Right cardiac atrium (tissue), 5 donors: ENCODE results near the gene ACSS2. TPM values are rescaled to one million over a fixed set of nuclear protein-coding genes. Genes with fewer than 3 reads are reported as not detected.

Experiments
- ATAC-seq, 2 donors: fragments of 200-7000 bp; cut with Tn5 transposase; one replicate each; pipeline versions ENCODE4 v1.8.0 to v1.9.1; 2020; ENCODE audit warnings: moderate library complexity in 2 of 2, mild to moderate bottlenecking in 1 of 2
- DNase-seq, 3 donors: peaks; one replicate each; pipeline ENCODE4 v3.0.0-alpha.2; 2020
- H3K27ac ChIP-seq: one replicate; pipeline ENCODE4 v1.5.1; 2013; ENCODE audit warnings: mild to moderate bottlenecking, low read length, control low read depth, moderate library complexity
- H3K27me3 ChIP-seq: one replicate; pipeline ENCODE4 v1.6.1; 2013; ENCODE audit not compliant: control insufficient read depth, insufficient read depth
- H3K4me1 ChIP-seq: one replicate; pipeline ENCODE4 v1.6.1; 2013; ENCODE audit warnings: low read length; ENCODE audit not compliant: control insufficient read depth, insufficient read depth
- H3K4me3 ChIP-seq: one replicate; pipeline ENCODE4 v1.5.1; 2013; ENCODE audit warnings: low read length, control low read depth
- H3K9me3 ChIP-seq: one replicate; pipeline ENCODE4 v1.6.1; 2013; ENCODE audit warnings: low read length; ENCODE audit not compliant: control insufficient read depth
- WGBS: extraction: QIAGEN DNeasy Blood & Tissue Kit; methylation state at CpG from one replicate; pipeline ENCODE4 v1.1.7; 2013; 5-methylcytosine and 5-hydroxymethylcytosine counted together
- intact Hi-C, 4 donors: fragments of 100-400 bp; cut with DNase I; formaldehyde crosslinking; loops; one replicate each; pipeline versions ENCODE4 v1.11.0 to v1.14.0; 2022 to 2023
- long read RNA-seq, 4 donors: library from polyadenylated mRNA; unstranded; transcript quantifications; one replicate each; pipeline ENCODE4 v2.0.0, GENCODE V29; 2020 to 2021
- polyA plus RNA-seq: library from polyadenylated mRNA; stranded (reverse); fragments of 200-250 nt; gene quantifications from one replicate; pipeline ENCODE4 v1.2.3, GENCODE V29; 2013
- total RNA-seq, 4 donors: library from RNA; stranded (reverse); fragmentation: NEBNext Ultra II Directional; extraction: Animal tissue kit (Norgen Biotek cat#: 25700); gene quantifications; one replicate each; pipeline ENCODE4 v1.2.1, GENCODE V29; 2021
- donor health status: healthy with polysubstance abuse.
- donor health status: DM: no; HTN: yes; CAD: no.
- donor health status: DM: no; HTN: no; CAD: no.
- donor health status: DM: no; HTN: yes; CAD: no; lungs with severe emphysema.
- donor health status: DM: yes; HTN: yes; CAD: no.

The ACSS2 gene, protein sequence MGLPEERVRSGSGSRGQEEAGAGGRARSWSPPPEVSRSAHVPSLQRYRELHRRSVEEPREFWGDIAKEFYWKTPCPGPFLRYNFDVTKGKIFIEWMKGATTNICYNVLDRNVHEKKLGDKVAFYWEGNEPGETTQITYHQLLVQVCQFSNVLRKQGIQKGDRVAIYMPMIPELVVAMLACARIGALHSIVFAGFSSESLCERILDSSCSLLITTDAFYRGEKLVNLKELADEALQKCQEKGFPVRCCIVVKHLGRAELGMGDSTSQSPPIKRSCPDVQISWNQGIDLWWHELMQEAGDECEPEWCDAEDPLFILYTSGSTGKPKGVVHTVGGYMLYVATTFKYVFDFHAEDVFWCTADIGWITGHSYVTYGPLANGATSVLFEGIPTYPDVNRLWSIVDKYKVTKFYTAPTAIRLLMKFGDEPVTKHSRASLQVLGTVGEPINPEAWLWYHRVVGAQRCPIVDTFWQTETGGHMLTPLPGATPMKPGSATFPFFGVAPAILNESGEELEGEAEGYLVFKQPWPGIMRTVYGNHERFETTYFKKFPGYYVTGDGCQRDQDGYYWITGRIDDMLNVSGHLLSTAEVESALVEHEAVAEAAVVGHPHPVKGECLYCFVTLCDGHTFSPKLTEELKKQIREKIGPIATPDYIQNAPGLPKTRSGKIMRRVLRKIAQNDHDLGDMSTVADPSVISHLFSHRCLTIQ
- total RNA-seq (10 to 100 TPM; 61.8 to 79.8 (median 69.5) TPM), polyA plus RNA-seq (74.6 TPM)
- long read RNA-seq, donor 1, transcript ACSS2-201 (19 exons, 2,925 nt), result major isoform, 66 of 118 reads
- long read RNA-seq, donor 1, transcript ACSS2-202 (18 exons, 3,065 nt), result minor isoform, 19 of 118 reads
- long read RNA-seq, donor 1, partial matches to known transcripts, result 13 of 118 reads
- long read RNA-seq, donor 1, other reads (novel, unspliced or antisense), result 18 of 118 reads
- long read RNA-seq, donor 2, transcript ACSS2-202 (18 exons, 3,065 nt), result minor isoform, 21 of 128 reads
- long read RNA-seq, donor 2, transcript ACSS2-201 (19 exons, 2,925 nt), result major isoform, 78 of 128 reads
- long read RNA-seq, donor 2, partial matches to known transcripts, result 12 of 128 reads
- long read RNA-seq, donor 2, other reads (novel, unspliced or antisense), result 16 of 128 reads
- long read RNA-seq, donor 3, transcript ACSS2-202 (18 exons, 3,065 nt), result minor isoform, 92 of 391 reads
- long read RNA-seq, donor 3, transcript ACSS2-210 (6 exons, 1,527 nt), result minor isoform, 5 of 391 reads
- long read RNA-seq, donor 3, transcript ACSS2-201 (19 exons, 2,925 nt), result major isoform, 193 of 391 reads
- long read RNA-seq, donor 3, partial matches to known transcripts, result 35 of 391 reads
- long read RNA-seq, donor 3, other reads (novel, unspliced or antisense), result 62 of 391 reads
- long read RNA-seq, donor 4, transcript ACSS2-202 (18 exons, 3,065 nt), result minor isoform, 12 of 88 reads
- long read RNA-seq, donor 4, transcript ACSS2-201 (19 exons, 2,925 nt), result major isoform, 54 of 88 reads
- long read RNA-seq, donor 4, partial matches to known transcripts, result 5 of 88 reads
- long read RNA-seq, donor 4, other reads (novel, unspliced or antisense), result 14 of 88 reads

DNA sequence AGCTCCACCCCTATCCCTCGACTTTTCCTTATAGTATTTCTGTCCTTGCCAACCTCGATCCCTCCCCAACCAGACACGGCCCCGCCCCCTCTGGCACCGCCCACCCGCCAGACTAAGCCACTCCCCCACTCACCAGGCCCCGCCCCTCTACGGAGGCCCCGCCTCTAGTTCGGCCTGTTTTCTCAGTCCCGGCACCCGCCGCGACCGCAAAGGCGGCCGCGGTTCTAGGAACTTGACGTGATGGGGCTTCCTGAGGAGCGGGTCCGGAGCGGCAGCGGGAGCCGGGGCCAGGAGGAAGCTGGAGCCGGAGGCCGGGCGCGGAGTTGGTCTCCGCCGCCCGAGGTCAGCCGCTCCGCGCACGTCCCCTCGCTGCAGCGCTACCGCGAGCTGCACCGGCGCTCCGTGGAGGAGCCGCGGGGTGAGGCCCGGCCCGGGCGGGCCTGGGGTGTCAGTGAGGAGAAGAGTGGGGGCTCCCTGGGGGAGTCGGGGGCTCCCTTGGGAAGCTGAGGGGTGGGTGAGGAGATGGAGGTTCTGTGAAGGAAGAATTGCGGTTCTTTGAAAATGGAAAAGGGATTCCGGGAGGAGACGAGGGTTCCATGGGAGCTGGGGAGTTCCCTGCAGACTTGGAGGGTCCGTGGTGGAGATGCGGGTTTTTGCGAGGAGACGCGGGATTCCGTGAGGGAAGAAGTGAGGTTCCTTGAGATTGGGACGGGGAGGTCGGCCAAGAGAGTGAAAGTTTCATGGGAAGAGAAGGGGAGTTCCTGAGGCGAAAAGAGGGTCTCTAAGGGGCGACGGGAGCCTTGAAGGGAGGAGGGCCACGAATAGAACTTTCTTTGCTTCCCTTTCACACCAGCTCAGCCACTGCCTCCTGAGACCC, at the start of gene ACSS2:
TSS of gene ACSS2 (plus strand) at position 207 of the 877 bp plus-strand sequence. CDS start at position 241, 34 bp downstream.
- Histone ChIP-seq H3K27me3 (no peaks in the 10 kb centered on the region), H3K27ac (peak within 1 kb of the TSS; percentile 90), H3K4me3 (peak within 1 kb of the TSS; percentile 82), H3K9me3 (no peaks in the 10 kb centered on the region), H3K4me1 (peaks cover 5% of the 10 kb centered on the region)
- DNase-seq (peak in 2 of 3 donors; percentile 99 to 100), ATAC-seq (peak; percentile 34 to 50)
- intact Hi-C loops, result no loop called here
- under 1% methylated on average over 63 of the region's 63 CpGs for WGBS

DNA sequence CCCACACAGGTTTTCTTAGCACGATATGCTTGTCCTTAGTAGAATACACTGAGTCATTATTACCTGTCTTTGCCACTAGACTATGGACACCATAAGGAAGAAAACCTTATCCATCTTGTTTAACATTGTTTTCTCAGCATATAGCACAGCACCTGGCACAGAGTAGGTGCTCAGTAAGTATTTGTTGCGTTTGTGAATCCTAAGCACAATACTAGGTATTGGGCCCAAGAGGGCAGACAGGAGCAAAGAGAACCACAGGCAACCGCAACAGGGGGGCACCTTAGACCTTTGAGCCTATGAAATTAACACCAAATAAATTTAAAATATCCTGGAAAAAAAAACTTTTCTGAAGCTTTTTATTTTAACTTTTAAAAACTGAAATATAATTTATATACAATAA, 47.2 kb upstream of the ACSS2 start:
- 73% methylated on average over 3 of the region's 3 CpGs for WGBS
- ATAC-seq (no peak), DNase-seq (no peak)
- H3K9me3 ChIP-seq, result no peaks in the 10 kb centered on the region
- H3K27ac ChIP-seq, result no peak overlapping the region
- H3K27me3 ChIP-seq, result no peaks in the 10 kb centered on the region
- intact Hi-C loops, result no loop called here
- no peaks in the 10 kb centered on the region for H3K4me1 ChIP-seq
- no peak overlapping the region for H3K4me3 ChIP-seq

DNA sequence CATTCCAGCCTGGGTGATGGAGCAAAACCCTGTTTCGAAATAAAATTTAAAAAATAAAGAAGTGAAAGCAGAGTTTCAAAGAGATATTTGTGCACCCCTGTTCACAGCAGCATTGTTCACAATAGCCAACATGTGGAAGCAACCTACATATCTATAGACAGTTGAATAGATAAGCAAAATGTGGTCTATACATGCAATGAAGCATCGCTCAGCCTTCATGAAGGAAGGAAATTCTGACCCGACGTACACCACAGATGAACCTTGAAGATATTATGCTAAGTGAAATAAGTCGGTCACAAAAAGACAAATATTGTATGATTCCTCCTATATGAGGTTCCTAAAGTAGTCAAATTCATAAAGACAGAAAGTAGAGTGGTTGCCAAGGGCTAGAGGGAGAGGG, 44.5 kb upstream of the ACSS2 start:
- H3K27ac ChIP-seq, result no peak overlapping the region
- H3K4me1 ChIP-seq, result no peaks in the 10 kb centered on the region
- no peak for DNase-seq
- H3K27me3 ChIP-seq, result no peaks in the 10 kb centered on the region
- no peak overlapping the region for H3K4me3 ChIP-seq
- intact Hi-C loops, result no loop called here
- no peak for ATAC-seq
- H3K9me3 ChIP-seq, result no peaks in the 10 kb centered on the region
- WGBS, result 65% methylated on average over 5 of the region's 5 CpGs

DNA sequence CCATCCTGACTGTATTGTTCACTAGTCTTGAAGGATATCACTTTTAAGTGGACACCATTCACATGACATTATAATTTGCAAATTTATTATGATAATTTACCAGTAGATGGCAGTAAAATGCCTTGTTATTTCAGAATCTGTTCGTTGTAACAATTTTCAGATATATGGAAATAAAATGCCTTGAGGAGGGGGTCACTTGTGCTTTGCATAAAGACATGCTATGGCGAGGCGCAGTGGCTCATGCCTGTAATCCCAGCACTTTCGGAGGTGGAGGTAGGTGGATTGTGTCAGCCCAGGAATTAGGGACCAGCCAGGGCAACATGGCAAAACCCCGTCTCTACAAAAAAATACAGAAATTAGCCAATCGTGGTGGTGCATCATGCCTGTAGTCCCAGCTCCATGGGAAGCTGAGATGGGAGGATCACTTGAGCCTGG, 41.9 kb upstream of the ACSS2 start:
- Histone ChIP-seq H3K9me3 (no peaks in the 10 kb centered on the region), H3K4me1 (no peaks in the 10 kb centered on the region), H3K4me3 (no peak overlapping the region), H3K27ac (no peak overlapping the region), H3K27me3 (no peaks in the 10 kb centered on the region)
- intact Hi-C loops, result no loop called here
- ATAC-seq (no peak), DNase-seq (no peak)
- 48% methylated on average over 6 of the region's 6 CpGs for WGBS

DNA sequence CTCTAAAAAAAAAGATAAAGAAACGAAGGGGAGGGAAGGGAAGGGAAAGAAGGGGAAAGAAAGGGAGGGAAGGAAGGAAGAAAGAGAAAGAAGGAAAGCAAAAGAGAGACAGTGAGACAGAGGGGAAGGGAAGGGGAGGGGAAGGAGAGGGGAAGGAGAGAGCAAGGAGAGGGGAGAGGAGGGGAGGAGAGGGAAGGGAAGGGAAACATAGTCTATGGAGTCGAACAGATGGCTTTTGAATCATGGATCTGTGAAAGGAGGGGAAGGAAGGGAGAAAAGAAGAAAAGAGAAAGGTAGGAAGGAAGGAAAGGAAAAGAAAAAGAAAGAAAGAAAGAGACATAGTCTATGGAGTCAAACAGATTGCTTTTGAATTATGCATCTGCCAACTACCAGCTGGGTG, 34.3 kb upstream of the ACSS2 start:
- ATAC-seq, result no peak
- DNase-seq, result no peak
- no peaks in the 10 kb centered on the region for H3K27me3 ChIP-seq
- H3K27ac ChIP-seq, result no peak overlapping the region
- WGBS, result 46% methylated on average over 2 of the region's 2 CpGs
- intact Hi-C loops, result loop anchor here in 1 of 4 donors (10.0 kb wide), 2 partner anchors 363 to 433 kb away; partner anchors contain the start of gene MMP24OS
- H3K4me3 ChIP-seq, result no peak overlapping the region
- H3K9me3 ChIP-seq, result no peaks in the 10 kb centered on the region
- no peaks in the 10 kb centered on the region for H3K4me1 ChIP-seq

DNA sequence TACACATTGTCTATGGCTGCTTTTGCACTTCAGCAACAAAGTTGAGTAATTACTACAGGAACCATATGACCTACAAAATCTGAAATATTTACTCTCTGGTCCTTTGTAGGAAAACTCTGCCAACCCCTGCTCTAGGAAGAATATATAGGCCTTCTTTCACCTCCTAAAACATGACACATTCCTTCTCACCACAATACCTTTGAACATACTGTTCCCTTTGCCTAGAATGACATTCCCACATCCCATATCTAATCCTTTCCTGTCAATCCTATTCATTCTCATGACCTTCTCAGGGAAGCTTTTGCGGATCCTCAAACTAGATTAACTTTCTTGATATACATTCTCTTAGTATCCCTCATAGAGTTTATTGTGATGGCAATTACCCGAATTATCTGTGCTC, 33.0 kb upstream of the ACSS2 start:
- intact Hi-C loops, result loop anchor here in 1 of 4 donors (10.0 kb wide), 2 partner anchors 361 to 431 kb away; partner anchors contain the start of gene MMP24OS
- DNase-seq, result no peak
- no peaks in the 10 kb centered on the region for H3K9me3 ChIP-seq
- H3K4me1 ChIP-seq, result no peaks in the 10 kb centered on the region
- no peaks in the 10 kb centered on the region for H3K27me3 ChIP-seq
- WGBS, result 87% methylated on average over 2 of the region's 2 CpGs
- no peak overlapping the region for H3K4me3 ChIP-seq
- no peak for ATAC-seq
- no peak overlapping the region for H3K27ac ChIP-seq

DNA sequence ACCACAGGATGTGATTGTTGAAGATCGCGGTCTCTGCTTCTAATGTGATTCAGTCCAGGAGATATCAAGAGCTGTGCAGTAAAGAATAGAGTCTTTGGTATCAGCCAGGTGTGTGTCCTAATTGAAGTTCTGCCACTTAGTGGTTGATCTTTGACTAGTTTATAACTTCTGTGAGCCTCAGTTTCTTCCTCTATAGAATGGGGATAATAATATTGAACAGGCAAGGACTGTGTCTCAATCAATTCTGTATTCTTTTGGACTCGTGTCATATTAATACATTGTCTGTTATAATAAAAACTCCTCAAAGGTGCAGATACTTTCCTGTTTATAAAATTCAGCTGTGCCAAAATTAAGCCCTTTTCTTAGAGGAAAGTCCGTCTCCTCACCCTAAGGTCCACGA, 27.8 kb upstream of the ACSS2 start:
- Histone ChIP-seq H3K27ac (no peak overlapping the region), H3K9me3 (no peaks in the 10 kb centered on the region), H3K4me3 (no peak overlapping the region), H3K4me1 (no peaks in the 10 kb centered on the region), H3K27me3 (no peaks in the 10 kb centered on the region)
- 97% methylated on average over 5 of the region's 5 CpGs for WGBS
- no peak for ATAC-seq
- DNase-seq, result no peak
- intact Hi-C loops, result loop anchor here in 1 of 4 donors (10.0 kb wide), 2 partner anchors 356 to 426 kb away; partner anchors contain the start of gene MMP24OS

DNA sequence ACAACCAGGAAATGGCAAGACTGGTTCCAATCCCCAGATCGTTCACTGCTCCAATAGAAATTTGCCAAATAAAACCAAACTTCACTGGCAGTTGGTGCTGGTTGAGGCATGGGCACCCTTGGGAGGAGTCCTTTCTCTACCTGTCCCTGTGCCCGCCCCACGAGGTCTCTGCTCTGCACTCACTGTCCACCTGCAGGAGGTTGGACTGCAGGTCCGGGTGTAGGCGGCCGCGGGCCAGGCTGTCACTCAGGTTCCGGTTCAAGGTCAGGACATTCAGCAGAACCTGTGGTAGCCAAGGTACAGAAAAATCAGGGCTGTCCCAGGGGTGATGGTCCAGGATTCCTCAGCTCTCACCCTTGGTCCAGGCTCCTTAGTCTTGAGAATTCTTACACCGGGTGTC, 26.6 kb upstream of the ACSS2 start:
- WGBS, result 95% methylated on average over 9 of the region's 9 CpGs
- intact Hi-C loops, result loop anchor here in 1 of 4 donors (10.0 kb wide), 2 partner anchors 355 to 425 kb away; partner anchors contain the start of gene MMP24OS
- Histone ChIP-seq H3K9me3 (no peaks in the 10 kb centered on the region), H3K27me3 (no peaks in the 10 kb centered on the region), H3K27ac (no peak overlapping the region), H3K4me1 (no peaks in the 10 kb centered on the region), H3K4me3 (no peak overlapping the region)
- no peak for ATAC-seq
- DNase-seq, result no peak

DNA sequence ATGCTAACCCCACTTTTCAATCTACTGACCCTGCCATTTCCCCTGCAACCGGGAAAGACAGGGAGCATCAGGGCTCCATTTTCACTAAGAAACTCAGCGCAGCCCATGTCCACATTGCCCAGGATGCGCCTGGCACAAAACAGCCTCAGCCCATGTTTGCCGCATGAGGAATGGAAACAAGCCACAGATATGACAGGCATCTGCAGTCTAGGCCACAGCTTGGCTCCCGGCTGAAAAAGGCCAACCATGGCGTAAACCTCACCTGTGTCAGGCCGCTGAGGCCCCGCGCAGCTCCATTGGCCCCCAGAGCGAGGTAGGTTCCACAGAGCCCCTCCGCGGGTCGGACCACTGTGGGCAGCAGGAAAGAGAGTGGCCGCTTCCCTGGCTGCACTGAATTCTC, 25.4 kb upstream of the ACSS2 start:
- H3K27ac ChIP-seq, result no peak overlapping the region
- H3K27me3 ChIP-seq, result no peaks in the 10 kb centered on the region
- peak in 1 of 2 donors; percentile 9 for ATAC-seq
- no peak overlapping the region for H3K4me3 ChIP-seq
- intact Hi-C loops, result no loop called here
- no peak for DNase-seq
- H3K4me1 ChIP-seq, result no peaks in the 10 kb centered on the region
- no peaks in the 10 kb centered on the region for H3K9me3 ChIP-seq
- WGBS, result 94% methylated on average over 14 of the region's 14 CpGs
